GM21360 (cell line): ENCODE results near the gene LPAR6.

ENCODE experiments used
- ATAC-seq: cut with Tn5 transposase; IDR thresholded peaks from one replicate; pipeline ENCODE4 v1.9.1; 2021; ENCODE audit warnings: mild to moderate bottlenecking, moderate library complexity; ENCODE audit not compliant: unreplicated experiment

LPAR6 gene

DNA sequence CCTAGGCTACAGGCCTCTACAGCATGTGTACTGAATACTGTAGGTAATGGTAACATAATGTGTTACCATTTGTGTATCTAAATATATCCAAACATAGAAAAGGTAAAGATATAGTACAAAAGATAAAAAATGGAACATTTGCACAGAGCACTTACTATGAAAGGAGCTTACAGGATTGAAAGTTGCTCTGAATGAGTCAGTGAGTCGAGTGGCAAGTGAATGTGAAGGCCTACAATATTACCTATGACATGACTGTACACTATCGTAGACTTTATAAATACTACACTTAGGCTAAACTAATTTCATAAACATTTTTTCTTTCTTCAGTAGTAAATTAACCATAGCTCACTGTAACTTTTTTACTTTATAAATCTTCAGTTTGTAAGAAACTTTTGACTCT, 35.1 kb downstream of the LPAR6 start:
- no peak for ATAC-seq

DNA sequence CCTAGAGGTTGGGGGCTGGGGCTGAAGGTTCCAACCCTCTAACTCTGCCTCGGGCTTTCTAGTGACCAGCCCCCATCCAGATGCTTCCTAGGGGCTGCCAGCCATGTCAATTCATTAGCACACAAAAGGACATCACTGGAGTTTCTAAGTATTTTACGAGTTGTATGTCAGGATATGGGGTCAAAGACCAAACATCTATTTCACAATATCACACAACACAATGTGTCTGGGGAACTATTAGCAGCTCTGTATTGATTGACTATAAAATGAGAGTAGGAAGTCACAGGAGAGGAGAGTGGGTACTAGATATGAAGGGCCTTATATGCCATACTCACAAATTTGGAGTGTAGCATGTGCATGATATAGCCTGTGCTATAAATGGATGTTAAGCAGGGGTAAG, 42.1 kb downstream of the LPAR6 start:
- no peak for ATAC-seq

DNA sequence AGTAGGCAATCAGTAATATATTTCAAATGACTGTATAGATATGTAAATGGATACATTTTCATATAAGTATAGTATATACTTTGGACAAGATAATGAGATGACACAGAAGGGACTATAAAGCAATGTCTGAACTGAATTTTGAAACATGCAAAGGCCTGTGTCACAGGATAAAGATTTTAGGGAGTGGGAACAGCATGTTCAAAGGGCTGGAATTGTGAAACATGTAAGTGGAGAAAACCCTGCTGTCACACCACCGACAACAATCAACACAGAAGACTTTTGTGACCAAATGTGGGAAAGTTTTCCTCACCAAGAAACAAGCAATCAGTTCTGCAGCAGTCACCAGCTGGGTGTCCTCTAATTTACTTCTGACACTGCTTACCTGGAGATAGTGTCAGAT, 42.9 kb downstream of the LPAR6 start:
- no peak for ATAC-seq
